ENCODE data around the gene MATK. TPM values are rescaled to one million over a fixed set of nuclear protein-coding genes. Genes with fewer than 3 reads are reported as not detected.

Gene MATK
- total RNA-seq, 1 experiment from 2014 or later = 0.21 TPM

- Histone ChIP-seq H3K27ac (ENCODE audit: low read length) (no peak overlapping the region), H3K27me3 (ENCODE audit: control insufficient read depth, insufficient read depth, low read length) (no peaks in the 10 kb centered on the region), H3K4me1 (ENCODE audit: control insufficient read depth, insufficient read depth, low read length) (no peaks in the 10 kb centered on the region; the same call in 1 of the 2 replicates), H3K4me3 (ENCODE audit: low read depth in 2 of 2, low read length in 2 of 2) (no peak overlapping the region), H3K9me3 (ENCODE audit: control insufficient read depth, insufficient read depth, low read depth, low read length) (no peaks in the 10 kb centered on the region; the same call in 1 of the 2 replicates), H3K36me3 (ENCODE audit: control insufficient read depth, insufficient read depth, low read length) (no peaks in the 10 kb centered on the region)
- TF ChIP-seq TCF7L2 (IDR thresholded peaks at IDR 0.05; ENCODE audit: low read depth, low read length) (no peak), SIN3A (IDR thresholded peaks at IDR 0.05; ENCODE audit: borderline replicate concordance, insufficient read depth, low read depth, low read length) (no peak), POLR2AphosphoS5 (IDR thresholded peaks at IDR 0.05; ENCODE audit: low read depth, low read length) (no peak)
- TF ChIP-seq, protein P1, sequence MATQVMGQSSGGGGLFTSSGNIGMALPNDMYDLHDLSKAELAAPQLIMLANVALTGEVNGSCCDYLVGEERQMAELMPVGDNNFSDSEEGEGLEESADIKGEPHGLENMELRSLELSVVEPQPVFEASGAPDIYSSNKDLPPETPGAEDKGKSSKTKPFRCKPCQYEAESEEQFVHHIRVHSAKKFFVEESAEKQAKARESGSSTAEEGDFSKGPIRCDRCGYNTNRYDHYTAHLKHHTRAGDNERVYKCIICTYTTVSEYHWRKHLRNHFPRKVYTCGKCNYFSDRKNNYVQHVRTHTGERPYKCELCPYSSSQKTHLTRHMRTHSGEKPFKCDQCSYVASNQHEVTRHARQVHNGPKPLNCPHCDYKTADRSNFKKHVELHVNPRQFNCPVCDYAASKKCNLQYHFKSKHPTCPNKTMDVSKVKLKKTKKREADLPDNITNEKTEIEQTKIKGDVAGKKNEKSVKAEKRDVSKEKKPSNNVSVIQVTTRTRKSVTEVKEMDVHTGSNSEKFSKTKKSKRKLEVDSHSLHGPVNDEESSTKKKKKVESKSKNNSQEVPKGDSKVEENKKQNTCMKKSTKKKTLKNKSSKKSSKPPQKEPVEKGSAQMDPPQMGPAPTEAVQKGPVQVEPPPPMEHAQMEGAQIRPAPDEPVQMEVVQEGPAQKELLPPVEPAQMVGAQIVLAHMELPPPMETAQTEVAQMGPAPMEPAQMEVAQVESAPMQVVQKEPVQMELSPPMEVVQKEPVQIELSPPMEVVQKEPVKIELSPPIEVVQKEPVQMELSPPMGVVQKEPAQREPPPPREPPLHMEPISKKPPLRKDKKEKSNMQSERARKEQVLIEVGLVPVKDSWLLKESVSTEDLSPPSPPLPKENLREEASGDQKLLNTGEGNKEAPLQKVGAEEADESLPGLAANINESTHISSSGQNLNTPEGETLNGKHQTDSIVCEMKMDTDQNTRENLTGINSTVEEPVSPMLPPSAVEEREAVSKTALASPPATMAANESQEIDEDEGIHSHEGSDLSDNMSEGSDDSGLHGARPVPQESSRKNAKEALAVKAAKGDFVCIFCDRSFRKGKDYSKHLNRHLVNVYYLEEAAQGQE (IDR thresholded peaks at IDR 0.05; ENCODE audit: insufficient read depth in 1 of 2, low read depth in 2 of 2, low read length in 1 of 2) = no peak
- TF ChIP-seq, protein P2, sequence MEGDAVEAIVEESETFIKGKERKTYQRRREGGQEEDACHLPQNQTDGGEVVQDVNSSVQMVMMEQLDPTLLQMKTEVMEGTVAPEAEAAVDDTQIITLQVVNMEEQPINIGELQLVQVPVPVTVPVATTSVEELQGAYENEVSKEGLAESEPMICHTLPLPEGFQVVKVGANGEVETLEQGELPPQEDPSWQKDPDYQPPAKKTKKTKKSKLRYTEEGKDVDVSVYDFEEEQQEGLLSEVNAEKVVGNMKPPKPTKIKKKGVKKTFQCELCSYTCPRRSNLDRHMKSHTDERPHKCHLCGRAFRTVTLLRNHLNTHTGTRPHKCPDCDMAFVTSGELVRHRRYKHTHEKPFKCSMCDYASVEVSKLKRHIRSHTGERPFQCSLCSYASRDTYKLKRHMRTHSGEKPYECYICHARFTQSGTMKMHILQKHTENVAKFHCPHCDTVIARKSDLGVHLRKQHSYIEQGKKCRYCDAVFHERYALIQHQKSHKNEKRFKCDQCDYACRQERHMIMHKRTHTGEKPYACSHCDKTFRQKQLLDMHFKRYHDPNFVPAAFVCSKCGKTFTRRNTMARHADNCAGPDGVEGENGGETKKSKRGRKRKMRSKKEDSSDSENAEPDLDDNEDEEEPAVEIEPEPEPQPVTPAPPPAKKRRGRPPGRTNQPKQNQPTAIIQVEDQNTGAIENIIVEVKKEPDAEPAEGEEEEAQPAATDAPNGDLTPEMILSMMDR (IDR thresholded peaks at IDR 0.05) = no peak
- in situ Hi-C loops (cut with HindIII; ENCODE audit: low pct_unique_long_range_greater_than_20kb, low sequenced_read_pairs) (no loop called here), intact Hi-C loops (cut with micrococcal nuclease; ENCODE audit: unreplicated experiment) (no loop called here)
- CTCF ChIA-PET = interaction anchor here (0.6 kb wide), 1 partner anchor 100 kb away, joined by 3 read pairs; no protein-coding TSS in a partner anchor
- no TSS peak for BruUV-seq (replicated peaks)
- POLR2A ChIA-PET = no interaction called here
- DNase-seq (ENCODE audit: low read depth, low spot score) (no peak), ATAC-seq (peak; percentile 73)
Observed at GRCh38 chr19:3784607-3785450, 1.4 kb downstream of the MATK start.

- CTCF ChIA-PET = interaction anchor here (0.6 kb wide), 2 partner anchors 101 to 151 kb away, joined by 3 read pairs; no protein-coding TSS in a partner anchor
Observed at GRCh38 chr19:3783660-3784584, 2.3 kb downstream of the MATK start.

More at GRCh38 chr19:3783660-3784584, 2.3 kb downstream of the MATK start:
- H3K9me3 ChIP-seq (ENCODE audit: control insufficient read depth, insufficient read depth, low read depth, low read length) = no peaks in the 10 kb centered on the region; the same call in 1 of the 2 replicates
- POLR2A ChIA-PET = no interaction called here
- TF ChIP-seq, protein P1 (IDR thresholded peaks at IDR 0.05; ENCODE audit: insufficient read depth in 1 of 2, low read depth in 2 of 2, low read length in 1 of 2) = no peak
- TF ChIP-seq, protein P2 (IDR thresholded peaks at IDR 0.05) = peak; percentile 78
- TF ChIP-seq POLR2AphosphoS5 (IDR thresholded peaks at IDR 0.05; ENCODE audit: low read depth, low read length) = no peak
- TF ChIP-seq TCF7L2 (IDR thresholded peaks at IDR 0.05; ENCODE audit: low read depth, low read length) = no peak
- TF ChIP-seq SIN3A (IDR thresholded peaks at IDR 0.05; ENCODE audit: borderline replicate concordance, insufficient read depth, low read depth, low read length) = no peak
- peak; percentile 80 for ATAC-seq
- DNase-seq (ENCODE audit: low read depth, low spot score) = no peak
- H3K36me3 ChIP-seq (ENCODE audit: control insufficient read depth, insufficient read depth, low read length) = no peaks in the 10 kb centered on the region
- no peaks in the 10 kb centered on the region; the same call in 1 of the 2 replicates for H3K4me1 ChIP-seq (ENCODE audit: control insufficient read depth, insufficient read depth, low read length)
- in situ Hi-C loops (cut with HindIII; ENCODE audit: low pct_unique_long_range_greater_than_20kb, low sequenced_read_pairs) = no loop called here
- no TSS peak for BruUV-seq (replicated peaks)
- H3K27ac ChIP-seq (ENCODE audit: low read length) = no peak overlapping the region
- intact Hi-C loops (cut with micrococcal nuclease; ENCODE audit: unreplicated experiment) = no loop called here
- no peak overlapping the region for H3K4me3 ChIP-seq (ENCODE audit: low read depth in 2 of 2, low read length in 2 of 2)
- no peaks in the 10 kb centered on the region for H3K27me3 ChIP-seq (ENCODE audit: control insufficient read depth, insufficient read depth, low read length)

Measured in Panc1 (cell line).